ENCODE data around the gene RPS27A. TPM values are rescaled to one million over a fixed set of nuclear protein-coding genes. Genes with fewer than 3 reads are reported as not detected.
"Not testable (repeated sequence)": the region's sequence is repeated elsewhere in the genome, so short reads cannot be mapped to it uniquely, and the experiment has no call there.

RPS27A gene
- total RNA-seq, 2 donors from 2014 or later: 489 to 703 TPM

DNA sequence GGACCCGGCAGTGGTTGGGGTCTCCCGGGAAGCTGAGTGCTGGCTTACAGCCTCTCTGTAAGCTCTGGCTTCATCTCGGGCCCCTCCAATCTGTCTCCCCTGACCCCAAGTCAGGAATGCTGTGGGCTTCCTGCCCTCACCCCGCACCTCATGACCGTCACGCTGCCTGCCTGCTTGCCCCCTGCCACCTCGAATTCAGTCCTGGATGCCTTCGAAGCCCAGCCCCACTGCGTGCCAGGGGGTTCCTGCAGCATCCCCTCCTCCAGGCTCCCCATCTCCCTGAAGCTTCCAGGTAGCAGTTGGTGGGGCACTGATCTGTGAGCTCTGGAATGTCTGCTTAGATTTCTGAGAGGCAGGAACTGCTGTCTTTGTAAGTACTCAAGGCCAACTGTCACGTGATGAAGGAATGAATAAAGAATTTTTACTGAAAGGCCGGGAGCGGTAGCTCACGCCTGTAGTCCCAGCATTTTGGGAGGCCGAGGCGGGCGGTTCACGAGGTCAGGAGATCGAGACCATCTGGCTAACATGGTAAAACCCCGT, 6.9 kb upstream of the RPS27A start:
- Histone ChIP-seq H3K36me3 (replicated peaks in 1 of 2; ENCODE audit: insufficient read depth in 1 of 2, low read depth in 2 of 2) (no peaks in the 10 kb centered on the region), H3K4me1 (peaks cover 5% of the 10 kb centered on the region), H3K4me3 (no peak overlapping the region), H3K27me3 (no peaks in the 10 kb centered on the region), H3K9me3 (no peaks in the 10 kb centered on the region), H3K27ac (no peak overlapping the region)
- intact Hi-C loops (cut with DNase I): no loop called here
- TF ChIP-seq POLR2A (IDR thresholded peaks at IDR 0.05): no peak
- TF ChIP-seq, protein P1, sequence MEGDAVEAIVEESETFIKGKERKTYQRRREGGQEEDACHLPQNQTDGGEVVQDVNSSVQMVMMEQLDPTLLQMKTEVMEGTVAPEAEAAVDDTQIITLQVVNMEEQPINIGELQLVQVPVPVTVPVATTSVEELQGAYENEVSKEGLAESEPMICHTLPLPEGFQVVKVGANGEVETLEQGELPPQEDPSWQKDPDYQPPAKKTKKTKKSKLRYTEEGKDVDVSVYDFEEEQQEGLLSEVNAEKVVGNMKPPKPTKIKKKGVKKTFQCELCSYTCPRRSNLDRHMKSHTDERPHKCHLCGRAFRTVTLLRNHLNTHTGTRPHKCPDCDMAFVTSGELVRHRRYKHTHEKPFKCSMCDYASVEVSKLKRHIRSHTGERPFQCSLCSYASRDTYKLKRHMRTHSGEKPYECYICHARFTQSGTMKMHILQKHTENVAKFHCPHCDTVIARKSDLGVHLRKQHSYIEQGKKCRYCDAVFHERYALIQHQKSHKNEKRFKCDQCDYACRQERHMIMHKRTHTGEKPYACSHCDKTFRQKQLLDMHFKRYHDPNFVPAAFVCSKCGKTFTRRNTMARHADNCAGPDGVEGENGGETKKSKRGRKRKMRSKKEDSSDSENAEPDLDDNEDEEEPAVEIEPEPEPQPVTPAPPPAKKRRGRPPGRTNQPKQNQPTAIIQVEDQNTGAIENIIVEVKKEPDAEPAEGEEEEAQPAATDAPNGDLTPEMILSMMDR (IDR thresholded peaks at IDR 0.05): no peak
- WGBS, 2 donors: 87 to 88% methylated on average over 18 to 19 of the region's 19 CpGs
- ATAC-seq (no peak), DNase-seq (no peak)

DNA sequence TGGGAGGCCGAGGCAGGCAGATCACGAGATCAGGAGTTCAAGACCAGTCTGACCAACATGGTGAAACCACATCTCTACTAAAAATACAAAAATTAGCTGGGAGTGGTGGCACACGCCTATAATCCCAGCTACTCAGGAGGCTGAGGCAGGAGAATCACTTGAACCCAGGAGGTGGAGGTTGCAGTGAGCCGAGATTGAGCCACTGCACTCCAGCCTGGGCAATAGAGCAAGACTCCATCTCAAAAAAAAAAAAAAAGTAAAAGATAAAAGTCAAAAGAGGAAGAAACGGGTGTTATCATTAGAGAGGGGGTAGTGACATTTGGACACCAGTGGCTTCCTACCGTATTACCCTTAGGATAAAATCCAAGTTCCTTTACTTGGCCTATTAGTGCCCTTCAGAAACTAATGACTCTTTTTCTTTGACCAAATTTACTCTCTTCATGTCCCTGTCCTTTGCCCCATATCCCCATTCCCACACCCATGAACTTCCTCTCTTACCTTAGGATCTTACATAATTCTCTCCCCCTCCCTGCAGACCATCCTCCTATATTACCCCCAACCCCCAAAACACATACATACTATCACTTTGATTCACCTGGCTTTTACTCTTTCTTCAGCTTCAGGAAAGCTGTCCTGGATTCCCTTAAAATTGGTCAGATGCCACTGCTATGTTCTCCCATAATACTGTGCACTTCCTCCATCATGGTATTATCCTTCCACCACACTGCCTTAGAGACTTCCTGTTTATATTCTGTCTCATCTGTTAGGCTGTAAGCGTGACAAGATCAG, 4.9 kb upstream of the RPS27A start:
- ATAC-seq; H3K4me3 ChIP-seq; H3K36me3 ChIP-seq (replicated peaks in 1 of 2; ENCODE audit: insufficient read depth in 1 of 2, low read depth in 2 of 2); DNase-seq; intact Hi-C loops (cut with DNase I); H3K27me3 ChIP-seq; H3K9me3 ChIP-seq: not testable (repeated sequence)
- peaks cover 12% of the 10 kb centered on the region for H3K4me1 ChIP-seq
- H3K27ac ChIP-seq: peak overlapping the region in 2 of 4 donors; percentile 33 to 52
- 65 to 87% methylated on average over 7 of the region's 7 CpGs for WGBS, 2 donors

DNA sequence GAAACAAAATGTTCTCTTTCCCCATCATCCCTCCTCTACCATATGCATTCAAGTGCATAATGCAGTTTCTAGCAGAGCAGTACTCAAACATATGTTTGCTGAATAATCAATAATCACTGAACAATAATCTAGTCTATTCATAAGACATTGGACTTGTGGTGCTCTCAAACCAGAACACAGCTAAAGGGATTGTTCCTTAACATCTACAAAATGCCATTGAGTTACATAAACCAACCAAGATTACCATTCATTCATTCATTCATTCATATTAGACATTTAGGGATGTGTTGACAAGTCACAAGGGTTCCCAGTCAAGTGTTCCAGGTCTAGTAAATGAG, 4.3 kb upstream of the RPS27A start:
- H3K4me1 ChIP-seq: peaks cover 9% of the 10 kb centered on the region
- ATAC-seq (no peak), DNase-seq (no peak)
- no peaks in the 10 kb centered on the region for H3K36me3 ChIP-seq (replicated peaks in 1 of 2; ENCODE audit: insufficient read depth in 1 of 2, low read depth in 2 of 2)
- TF ChIP-seq, protein P1 (IDR thresholded peaks at IDR 0.05): no peak
- no peak for TF ChIP-seq POLR2A (IDR thresholded peaks at IDR 0.05)
- no peak overlapping the region for H3K4me3 ChIP-seq
- H3K27ac ChIP-seq: peak overlapping the region in 2 of 4 donors; percentile 33 to 52
- no peaks in the 10 kb centered on the region for H3K27me3 ChIP-seq
- intact Hi-C loops (cut with DNase I): no loop called here
- no peaks in the 10 kb centered on the region for H3K9me3 ChIP-seq

DNA sequence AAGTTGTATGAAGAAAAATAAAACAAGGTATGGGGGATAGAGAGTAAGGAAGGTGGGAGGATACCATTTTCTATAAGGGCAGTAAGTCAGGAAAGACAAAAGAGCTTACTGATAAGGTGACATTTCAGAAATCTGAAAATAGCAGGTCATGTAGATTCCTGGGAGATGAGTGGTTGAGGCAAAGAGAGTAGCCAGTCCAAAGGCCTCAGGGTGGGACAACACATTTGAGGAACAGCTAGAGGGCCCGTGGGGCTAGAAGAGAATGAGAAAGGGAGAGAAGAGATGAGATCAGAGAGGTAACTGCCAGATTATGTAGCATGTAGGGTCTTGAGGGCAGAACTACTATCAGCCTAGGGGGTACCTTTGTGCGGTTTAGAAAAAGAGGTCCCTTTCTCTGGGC, 3.3 kb upstream of the RPS27A start:
- TF ChIP-seq, protein P1 (IDR thresholded peaks at IDR 0.05): no peak
- TF ChIP-seq POLR2A (IDR thresholded peaks at IDR 0.05): no peak
- Histone ChIP-seq H3K27ac (no peak overlapping the region), H3K36me3 (replicated peaks in 1 of 2; ENCODE audit: insufficient read depth in 1 of 2, low read depth in 2 of 2) (no peaks in the 10 kb centered on the region), H3K4me3 (no peak overlapping the region), H3K4me1 (peaks cover 19% of the 10 kb centered on the region), H3K9me3 (no peaks in the 10 kb centered on the region), H3K27me3 (no peaks in the 10 kb centered on the region)
- 90 to 95% methylated on average over 2 of the region's 2 CpGs for WGBS, 2 donors
- intact Hi-C loops (cut with DNase I): no loop called here
- DNase-seq (no peak), ATAC-seq (no peak)

DNA sequence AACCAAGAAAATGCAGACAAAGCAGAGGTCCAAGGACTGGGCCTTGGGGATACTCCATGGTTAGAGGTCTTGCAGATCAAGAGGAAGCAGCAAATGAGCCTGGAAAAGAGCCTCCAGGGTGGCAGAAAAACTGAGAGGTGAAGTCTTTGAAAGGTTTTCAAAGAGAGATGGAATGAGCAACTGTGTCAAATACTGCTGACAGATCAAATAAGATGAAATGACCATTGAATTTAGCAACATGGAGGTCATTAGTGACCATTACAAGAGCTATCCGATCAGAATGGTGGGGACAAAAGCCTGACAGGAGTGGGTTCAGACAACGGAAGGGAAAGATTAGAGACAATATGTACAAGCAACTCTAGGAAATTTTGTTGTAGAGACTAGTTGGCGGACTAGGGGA, 1.9 kb upstream of the RPS27A start:
- H3K4me3 ChIP-seq: no peak overlapping the region
- H3K27me3 ChIP-seq: no peaks in the 10 kb centered on the region
- no peak overlapping the region for H3K27ac ChIP-seq
- peaks cover 0 to 10% of the 10 kb centered on the region in 2 donors for H3K36me3 ChIP-seq (replicated peaks in 1 of 2; ENCODE audit: insufficient read depth in 1 of 2, low read depth in 2 of 2)
- no peaks in the 10 kb centered on the region for H3K9me3 ChIP-seq
- WGBS, 2 donors: 89 to 94% methylated on average over 3 of the region's 3 CpGs
- ATAC-seq: no peak
- intact Hi-C loops (cut with DNase I): no loop called here
- DNase-seq: no peak
- H3K4me1 ChIP-seq: peaks cover 32% of the 10 kb centered on the region
- no peak for TF ChIP-seq POLR2A (IDR thresholded peaks at IDR 0.05)
- TF ChIP-seq, protein P1 (IDR thresholded peaks at IDR 0.05): no peak
